WI38 (cell line): ENCODE measurements around the gene VIM.

Experiments
- H3K4me3 ChIP-seq: 2 replicates; pipeline ENCODE4 v1.5.1; 2011; ENCODE audit warnings: low read depth, mild to moderate bottlenecking, control low read depth, low read length
- CTCF ChIP-seq: IDR thresholded peaks from 2 replicates; pipeline ENCODE4 v1.5.1; 2012; ENCODE audit warnings: low read depth, mild to moderate bottlenecking, control low read depth, low read length

Gene VIM

GRCh38 chr10:17228091-17229015 is at the start of gene VIM:
Gene VIM, plus strand, starts transcription at chr10:17228241. Its CDS starts 1,182 bp downstream, at chr10:17229423.
- peak within 1 kb of the TSS; percentile 97 for H3K4me3 ChIP-seq
- TF ChIP-seq CTCF: no peak

- TF ChIP-seq CTCF: no peak
- no peak overlapping the region for H3K4me3 ChIP-seq
These were observed 49.0 kb upstream of the VIM start for GRCh38 chr10:17179002-17179401.

- H3K4me3 ChIP-seq: no peak overlapping the region
- no peak for TF ChIP-seq CTCF
These were observed 46.9 kb upstream of the VIM start for GRCh38 chr10:17181110-17181509.

GRCh38 chr10:17181751-17182150 is 46.3 kb upstream of the VIM start:
- no peak for TF ChIP-seq CTCF
- no peak overlapping the region for H3K4me3 ChIP-seq

GRCh38 chr10:17183110-17183509 is 44.9 kb upstream of the VIM start:
- no peak for TF ChIP-seq CTCF
- no peak overlapping the region for H3K4me3 ChIP-seq

GRCh38 chr10:17185873-17186272 is 42.2 kb upstream of the VIM start:
- TF ChIP-seq CTCF: no peak
- no peak overlapping the region for H3K4me3 ChIP-seq

GRCh38 chr10:17188644-17189172 is 39.3 kb upstream of the VIM start:
- TF ChIP-seq CTCF: no peak
- no peak overlapping the region for H3K4me3 ChIP-seq
